ENCODE measurements around the gene TLN1. TPM values are rescaled to one million over a fixed set of nuclear protein-coding genes. Genes with fewer than 3 reads are reported as not detected.

Gene TLN1
- total RNA-seq, 1 donor from 2014 or later, result 79.0 TPM

- Histone ChIP-seq H3K36me3 (ENCODE audit: control insufficient read depth, insufficient read depth, low read length) (peaks cover 66% of the 10 kb centered on the region), H3K4me3 (ENCODE audit: low read depth, low read length) (no peak overlapping the region), H3K27me3 (ENCODE audit: control insufficient read depth, insufficient read depth, low read length) (no peaks in the 10 kb centered on the region)
- TF ChIP-seq CTCF (IDR thresholded peaks at IDR 0.05; ENCODE audit: insufficient read depth, low read length, severe bottlenecking), result no peak
- peak; percentile 95 for FAIRE-seq
- DNase-seq (ENCODE audit: low read depth), result peak; percentile 93
Measured at GRCh38 chr9:35718721-35719511, 13.1 kb downstream of the TLN1 start.

GRCh38 chr9:35717132-35717870, 14.7 kb downstream of the TLN1 start:
- no peak for DNase-seq (ENCODE audit: low read depth)
- Histone ChIP-seq H3K27me3 (ENCODE audit: control insufficient read depth, insufficient read depth, low read length) (no peaks in the 10 kb centered on the region), H3K36me3 (ENCODE audit: control insufficient read depth, insufficient read depth, low read length) (peaks cover 68% of the 10 kb centered on the region), H3K4me3 (ENCODE audit: low read depth, low read length) (no peak overlapping the region)
- FAIRE-seq, result no peak
- no peak for TF ChIP-seq CTCF (IDR thresholded peaks at IDR 0.05; ENCODE audit: insufficient read depth, low read length, severe bottlenecking)

- no peak for TF ChIP-seq CTCF (IDR thresholded peaks at IDR 0.05; ENCODE audit: insufficient read depth, low read length, severe bottlenecking)
- no peaks in the 10 kb centered on the region for H3K27me3 ChIP-seq (ENCODE audit: control insufficient read depth, insufficient read depth, low read length)
- H3K4me3 ChIP-seq (ENCODE audit: low read depth, low read length), result no peak overlapping the region
- DNase-seq (ENCODE audit: low read depth) (no peak), FAIRE-seq (no peak)
- peaks cover 65% of the 10 kb centered on the region for H3K36me3 ChIP-seq (ENCODE audit: control insufficient read depth, insufficient read depth, low read length)
Measured at GRCh38 chr9:35716230-35716629, 15.8 kb downstream of the TLN1 start.

GRCh38 chr9:35714579-35715252, 17.3 kb downstream of the TLN1 start:
- DNase-seq (ENCODE audit: low read depth) (no peak), FAIRE-seq (no peak)
- Histone ChIP-seq H3K4me3 (ENCODE audit: low read depth, low read length) (no peak overlapping the region), H3K27me3 (ENCODE audit: control insufficient read depth, insufficient read depth, low read length) (no peaks in the 10 kb centered on the region), H3K36me3 (ENCODE audit: control insufficient read depth, insufficient read depth, low read length) (peaks cover 62% of the 10 kb centered on the region)
- TF ChIP-seq CTCF (IDR thresholded peaks at IDR 0.05; ENCODE audit: insufficient read depth, low read length, severe bottlenecking), result no peak

- FAIRE-seq (no peak), DNase-seq (ENCODE audit: low read depth) (no peak)
- Histone ChIP-seq H3K4me3 (ENCODE audit: low read depth, low read length) (no peak overlapping the region), H3K27me3 (ENCODE audit: control insufficient read depth, insufficient read depth, low read length) (no peaks in the 10 kb centered on the region), H3K36me3 (ENCODE audit: control insufficient read depth, insufficient read depth, low read length) (peaks cover 62% of the 10 kb centered on the region)
- TF ChIP-seq CTCF (IDR thresholded peaks at IDR 0.05; ENCODE audit: insufficient read depth, low read length, severe bottlenecking), result no peak
Measured at GRCh38 chr9:35714123-35714522, 17.9 kb downstream of the TLN1 start.
